ENCODE data around the gene C16orf86. TPM values are rescaled to one million over a fixed set of nuclear protein-coding genes. Genes with fewer than 3 reads are reported as not detected.

Gene C16orf86
- total and polyA plus RNA-seq, 12 donors = 0.57 to 17.9 (median 8.0) TPM

DNA sequence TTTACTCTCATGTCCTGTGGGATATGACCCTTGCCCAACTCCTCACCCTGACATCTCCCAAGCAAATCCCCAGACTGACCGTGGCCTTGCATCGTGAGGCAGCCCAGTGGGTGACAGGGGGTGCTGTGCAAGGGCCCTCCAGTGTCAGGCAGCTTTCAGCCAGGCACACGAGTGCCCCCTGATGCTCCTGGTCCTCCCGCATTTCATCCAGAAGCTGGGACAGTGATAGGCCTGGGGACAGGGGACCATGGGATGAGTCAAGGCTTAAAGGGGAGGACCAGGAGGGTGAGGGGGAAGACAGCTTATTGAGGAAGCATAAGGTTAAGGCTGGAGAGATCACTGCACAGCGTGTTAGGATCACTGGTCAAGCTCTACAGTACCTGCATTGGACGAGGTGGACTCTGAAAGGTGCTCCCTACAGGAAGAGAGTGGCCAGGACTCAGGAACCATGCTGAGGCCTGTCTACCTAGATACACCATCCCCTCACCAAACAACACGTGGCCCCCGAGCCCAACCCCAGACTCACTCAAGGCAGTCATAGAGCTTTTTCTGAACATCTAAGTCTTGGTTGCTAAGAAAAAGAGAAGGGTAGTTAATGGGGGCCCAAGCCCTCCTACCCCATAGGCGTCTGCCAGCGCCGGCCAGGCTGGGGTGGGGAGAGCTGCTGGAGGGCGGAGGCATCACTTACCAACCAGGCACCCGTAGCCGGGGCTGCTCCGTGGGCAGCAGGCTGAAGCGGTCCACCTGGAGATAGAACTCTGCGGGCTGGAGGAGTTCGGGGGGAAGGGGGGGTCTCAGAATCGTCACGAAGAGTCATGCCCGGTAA lies 7.6 kb upstream of the C16orf86 start:
- DNase-seq = no peak
- Histone ChIP-seq H3K27ac (no peak overlapping the region), H3K4me1 (replicated peaks in 1 of 2) (peaks cover 8 to 14% of the 10 kb centered on the region in 2 donors), H3K9me3 (replicated peaks in 1 of 3) (no peaks in the 10 kb centered on the region), H3K27me3 (peaks cover 7% of the 10 kb centered on the region), H3K36me3 (replicated peaks in 1 of 2) (peaks cover 0 to 10% of the 10 kb centered on the region in 2 donors), H3K4me3 (peak overlapping the region in 3 of 4 donors; percentile 47 to 73 (median 71))
- 38 to 45% (median 42%) methylated on average over 15 to 21 of the region's 21 CpGs for WGBS, 4 donors
- intact Hi-C loops (cut with DNase I) = loop anchor here in 1 of 2 donors (5.0 kb wide), 1 partner anchor 112 kb away; no protein-coding TSS in a partner anchor
- TF ChIP-seq POLR2A (IDR thresholded peaks at IDR 0.05) = no peak
- TF ChIP-seq, protein P1, sequence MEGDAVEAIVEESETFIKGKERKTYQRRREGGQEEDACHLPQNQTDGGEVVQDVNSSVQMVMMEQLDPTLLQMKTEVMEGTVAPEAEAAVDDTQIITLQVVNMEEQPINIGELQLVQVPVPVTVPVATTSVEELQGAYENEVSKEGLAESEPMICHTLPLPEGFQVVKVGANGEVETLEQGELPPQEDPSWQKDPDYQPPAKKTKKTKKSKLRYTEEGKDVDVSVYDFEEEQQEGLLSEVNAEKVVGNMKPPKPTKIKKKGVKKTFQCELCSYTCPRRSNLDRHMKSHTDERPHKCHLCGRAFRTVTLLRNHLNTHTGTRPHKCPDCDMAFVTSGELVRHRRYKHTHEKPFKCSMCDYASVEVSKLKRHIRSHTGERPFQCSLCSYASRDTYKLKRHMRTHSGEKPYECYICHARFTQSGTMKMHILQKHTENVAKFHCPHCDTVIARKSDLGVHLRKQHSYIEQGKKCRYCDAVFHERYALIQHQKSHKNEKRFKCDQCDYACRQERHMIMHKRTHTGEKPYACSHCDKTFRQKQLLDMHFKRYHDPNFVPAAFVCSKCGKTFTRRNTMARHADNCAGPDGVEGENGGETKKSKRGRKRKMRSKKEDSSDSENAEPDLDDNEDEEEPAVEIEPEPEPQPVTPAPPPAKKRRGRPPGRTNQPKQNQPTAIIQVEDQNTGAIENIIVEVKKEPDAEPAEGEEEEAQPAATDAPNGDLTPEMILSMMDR (IDR thresholded peaks at IDR 0.05) = no peak

DNA sequence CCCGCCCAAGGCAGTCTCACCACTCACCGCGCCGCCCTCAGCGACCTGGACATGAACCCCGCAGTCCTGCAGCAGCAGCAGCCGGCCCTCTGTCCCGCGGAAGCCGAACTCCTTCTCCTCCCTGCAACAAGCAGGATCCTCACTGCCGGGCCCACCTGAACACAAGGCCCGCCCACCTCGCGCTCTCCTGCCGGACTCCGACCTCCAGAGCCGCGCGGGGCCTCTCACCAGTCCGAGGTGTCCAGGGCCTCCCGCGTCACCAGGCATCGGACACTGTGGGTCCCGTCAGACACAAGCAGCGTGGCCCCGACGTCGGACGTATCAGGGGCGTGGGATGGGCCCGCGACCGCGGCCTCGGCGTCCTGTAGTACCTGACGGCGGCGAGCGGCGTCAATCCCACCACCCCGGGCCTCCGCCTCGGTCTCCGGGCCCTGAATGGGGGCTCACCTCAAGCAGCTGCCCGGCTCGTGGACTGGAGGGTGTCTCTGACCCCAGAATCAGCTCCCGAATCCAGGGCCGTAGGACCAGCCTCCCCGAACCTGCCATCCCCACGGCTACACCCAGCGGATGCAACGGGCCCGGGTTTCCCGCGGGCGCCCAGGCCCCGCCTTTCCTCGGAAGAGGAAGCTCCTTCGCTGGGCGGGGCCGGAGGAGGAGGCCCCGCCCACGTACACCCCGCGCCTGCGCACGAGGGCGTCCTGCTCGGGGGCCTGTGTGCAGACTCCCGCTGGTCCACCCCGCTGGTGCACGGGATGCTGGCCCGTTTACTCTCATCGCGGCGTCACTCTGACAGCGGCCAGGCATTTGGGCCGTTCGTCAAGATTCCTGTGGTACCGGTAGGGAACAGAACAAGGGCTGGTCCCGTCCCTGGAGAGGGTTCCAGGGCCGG lies 6.7 kb upstream of the C16orf86 start, which contains the start of gene ACD:
Gene ACD, minus strand, starts transcription at position 586 of the 889 bp plus-strand sequence. Its CDS starts 40 bp downstream, at position 546.
- H3K27me3 ChIP-seq = no peaks in the 10 kb centered on the region
- peaks cover 0 to 10% of the 10 kb centered on the region in 2 donors for H3K36me3 ChIP-seq (replicated peaks in 1 of 2)
- peak; percentile 70 to 76 for TF ChIP-seq POLR2A (IDR thresholded peaks at IDR 0.05)
- TF ChIP-seq, protein P1 (IDR thresholded peaks at IDR 0.05) = no peak
- no peaks in the 10 kb centered on the region for H3K9me3 ChIP-seq (replicated peaks in 1 of 3)
- 0 to 2% (median 1%) methylated on average over 2 to 83 of the region's 83 CpGs for WGBS, 4 donors
- H3K4me1 ChIP-seq (replicated peaks in 1 of 2) = peaks cover 8 to 14% of the 10 kb centered on the region in 2 donors
- H3K4me3 ChIP-seq = peak within 1 kb of the TSS; percentile 47 to 73 (median 68)
- intact Hi-C loops (cut with DNase I) = loop anchor here (5.0 kb wide), 2 partner anchors 98 to 113 kb away; partner anchors contain the start of gene CTCF (in 2 of the 2)
- peak within 1 kb of the TSS; percentile 71 to 96 (median 91) for H3K27ac ChIP-seq
- DNase-seq = peak; percentile 89 to 94 (median 91)

GRCh38 chr16:67660564-67661028 lies 6.0 kb upstream of the C16orf86 start, which contains the start of gene PARD6A:
TSS of gene PARD6A (plus strand) at chr16:67660960. CDS start at chr16:67661039, 79 bp downstream.
- intact Hi-C loops (cut with DNase I) = loop anchor here (5.0 kb wide), 1 partner anchor 98 kb away; the partner anchor contains the start of gene CTCF (in 2 of the 2)
- Histone ChIP-seq H3K9me3 (replicated peaks in 1 of 3) (no peaks in the 10 kb centered on the region), H3K27ac (peak within 1 kb of the TSS; percentile 71 to 96 (median 91)), H3K4me3 (peak within 1 kb of the TSS; percentile 47 to 73 (median 68)), H3K36me3 (replicated peaks in 1 of 2) (peaks cover 0 to 10% of the 10 kb centered on the region in 2 donors), H3K27me3 (no peaks in the 10 kb centered on the region), H3K4me1 (replicated peaks in 1 of 2) (peaks cover 8 to 15% of the 10 kb centered on the region in 2 donors)
- TF ChIP-seq, protein P1 (IDR thresholded peaks at IDR 0.05) = peak in 1 of 6 experiments; percentile 34
- peak in 1 of 2 donors; percentile 30 for TF ChIP-seq POLR2A (IDR thresholded peaks at IDR 0.05)
- DNase-seq = peak; percentile 95 to 98 (median 97)
- 0 to 3% (median 0%) methylated on average over 8 to 48 of the region's 48 CpGs for WGBS, 4 donors

Data from adrenal gland (tissue), 12 donors.